Middle frontal gyrus (tissue), 1 donor: ENCODE data around the gene RBBP8.

Experiments
- DNase-seq: peaks from one replicate; pipeline ENCODE4 v3.0.0-alpha.2; 2015; ENCODE audit warnings: low spot score; ENCODE audit errors: extremely low spot score

RBBP8 gene

DNA sequence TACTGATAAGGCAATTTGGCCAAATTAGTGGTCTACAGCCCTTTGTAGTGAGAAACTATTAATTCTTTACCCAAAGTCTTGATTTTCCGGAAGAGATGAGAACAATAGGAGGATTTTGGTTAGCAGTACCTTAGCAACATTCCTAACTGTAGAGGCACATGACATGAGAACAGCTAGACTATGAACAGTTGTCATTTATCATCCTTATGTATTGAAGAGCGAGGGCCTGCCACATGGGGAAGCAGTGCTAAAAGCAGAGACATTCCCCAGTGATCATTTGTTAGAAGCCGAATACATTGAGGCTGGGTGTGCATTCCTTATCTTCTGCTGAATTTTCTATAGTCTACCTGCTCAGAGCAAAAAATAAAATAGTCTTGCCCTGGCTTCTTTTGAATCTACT is 65.2 kb downstream of the RBBP8 start:
- DNase-seq, result no peak

GRCh38 chr18:22999212-22999611 is 66.1 kb downstream of the RBBP8 start:
- no peak for DNase-seq

DNA sequence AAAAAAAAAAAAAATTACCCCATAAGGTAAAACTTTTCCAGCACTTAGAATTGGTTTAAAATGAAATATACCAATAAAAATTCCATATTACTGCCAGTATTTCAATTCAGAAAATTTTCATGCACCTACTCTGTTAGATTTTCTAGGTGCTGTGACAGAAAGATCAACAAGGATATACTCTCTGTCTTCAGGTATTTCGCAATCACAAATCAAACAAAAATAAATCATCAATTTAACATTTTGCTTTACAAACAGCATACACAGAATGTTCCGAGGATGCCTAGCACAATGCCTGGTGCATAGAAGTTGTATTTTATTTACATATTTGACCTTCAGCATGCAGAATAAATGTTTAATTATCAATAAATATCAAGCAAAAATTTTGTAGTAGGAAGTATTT is 66.5 kb downstream of the RBBP8 start:
- no peak for DNase-seq

DNA sequence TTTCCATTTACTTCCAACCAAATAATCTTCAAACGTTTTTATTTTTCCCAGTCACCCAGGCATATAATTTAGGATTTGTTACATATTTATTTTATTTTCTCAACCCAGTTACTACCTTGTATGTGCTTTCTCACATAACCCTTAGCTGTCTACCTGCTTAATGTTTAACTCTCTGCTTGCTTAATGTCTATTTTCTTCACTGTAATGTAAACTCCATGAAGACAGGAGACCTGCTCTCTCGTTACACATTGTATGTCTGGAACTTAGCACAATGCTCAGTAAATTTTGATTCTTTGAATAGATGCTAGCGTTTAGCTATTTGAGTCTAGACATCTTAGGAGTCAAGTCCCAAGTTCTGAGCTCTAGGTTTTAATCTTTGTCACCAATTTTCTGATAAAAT is 70.2 kb downstream of the RBBP8 start:
- DNase-seq, result no peak

DNA sequence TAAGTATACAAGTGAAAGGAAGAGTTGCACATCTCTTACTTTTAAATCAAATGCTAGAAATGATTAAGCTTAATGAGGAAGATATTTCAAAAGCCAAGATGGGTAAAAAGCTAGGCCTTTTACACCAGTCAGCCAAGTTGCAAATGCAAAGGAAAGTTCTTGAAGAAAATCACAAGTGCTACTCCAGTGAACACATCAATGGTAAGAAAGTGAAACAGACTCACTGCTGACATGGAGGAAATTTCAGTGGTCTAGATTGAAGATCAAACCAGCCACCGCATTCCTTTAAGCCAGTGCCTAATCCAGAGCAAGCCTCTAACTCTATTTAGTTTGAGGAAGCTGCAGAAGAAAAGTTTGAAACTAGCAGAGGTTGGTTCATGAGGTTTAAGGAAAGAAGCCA is 79.1 kb downstream of the RBBP8 start:
- no peak for DNase-seq

- DNase-seq, result no peak
Measured at GRCh38 chr18:23020555-23021294, 87.6 kb downstream of the RBBP8 start.

- DNase-seq, result no peak
Measured at GRCh38 chr18:23021623-23022022, 88.5 kb downstream of the RBBP8 start.

- no peak for DNase-seq
Measured at GRCh38 chr18:23032030-23032582, 99.0 kb downstream of the RBBP8 start.

- no peak for DNase-seq
Measured at GRCh38 chr18:23033056-23033455, 99.9 kb downstream of the RBBP8 start.

DNA sequence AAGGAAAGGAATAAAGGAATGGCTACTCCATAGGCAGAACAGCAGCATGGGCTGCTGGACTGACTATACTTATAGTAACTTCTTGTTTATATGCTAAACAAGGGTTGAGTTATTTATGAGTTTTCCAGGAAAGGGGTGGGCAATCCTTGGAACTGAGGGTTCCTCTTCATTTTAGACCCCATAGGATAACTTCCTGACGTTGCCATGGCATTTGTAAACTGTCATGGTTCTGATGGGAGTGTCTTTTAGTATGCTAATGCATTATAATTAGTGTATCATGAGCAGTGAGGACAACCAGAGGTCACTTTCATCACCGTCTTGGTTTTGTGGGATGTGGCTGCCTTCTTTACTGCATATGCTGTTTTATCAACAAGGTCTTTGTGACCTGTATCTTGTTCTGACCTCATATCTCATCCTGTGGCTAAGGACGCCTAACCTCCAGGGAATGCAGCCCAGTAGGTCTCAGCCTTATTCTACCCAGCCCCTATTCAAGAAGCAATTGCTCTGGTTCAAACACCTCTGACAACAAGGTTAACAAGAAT is 103.6 kb downstream of the RBBP8 start:
- DNase-seq, result no peak

DNA sequence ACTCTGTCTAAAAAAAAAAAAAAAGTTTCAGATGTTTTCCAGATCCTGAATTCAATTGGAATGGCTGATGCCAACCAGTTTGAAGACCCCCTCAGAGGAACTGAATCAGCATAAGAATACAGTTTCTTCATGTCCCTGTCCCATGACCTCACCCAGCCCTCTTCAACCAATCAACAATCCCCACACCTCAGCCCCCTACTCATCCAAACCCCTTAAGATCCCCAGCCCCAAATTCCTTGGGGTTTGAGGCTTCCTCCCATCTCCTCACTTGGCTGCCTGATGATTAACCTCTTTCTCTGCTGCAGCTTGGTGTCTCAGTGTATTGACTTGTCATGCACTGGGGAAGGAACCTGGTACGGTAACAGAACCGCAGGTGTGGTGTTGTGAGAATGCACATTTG is 104.5 kb downstream of the RBBP8 start:
- no peak for DNase-seq

GRCh38 chr18:23038712-23039111 is 105.6 kb downstream of the RBBP8 start:
- no peak for DNase-seq

GRCh38 chr18:23042133-23042532 is 109.0 kb downstream of the RBBP8 start:
- DNase-seq, result no peak

DNA sequence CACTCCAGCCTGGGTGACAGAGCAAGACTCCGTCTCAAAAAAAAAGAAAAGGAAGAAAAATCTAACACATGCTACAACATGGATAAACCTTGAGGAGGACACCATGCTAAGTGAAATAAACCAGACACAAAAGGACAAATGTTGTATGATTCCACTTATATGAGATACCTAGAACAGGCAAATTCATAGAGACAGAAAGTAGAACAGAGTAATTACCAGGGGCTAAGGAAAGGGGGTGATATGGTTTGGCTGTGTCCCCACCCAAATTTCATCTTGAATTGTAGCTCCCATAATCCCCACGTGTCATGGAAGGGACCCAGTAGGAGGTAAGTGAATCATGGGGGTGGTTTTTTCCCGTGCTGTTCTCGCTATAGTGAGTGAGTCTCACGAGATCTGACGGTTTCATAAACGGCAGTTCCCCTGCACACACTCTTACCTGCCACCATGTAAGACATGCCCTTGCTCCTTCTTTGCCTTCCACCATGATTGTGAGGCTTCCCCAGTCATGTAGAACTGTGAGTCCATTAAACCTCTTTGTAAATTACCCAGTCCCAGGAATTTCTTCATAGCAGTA is 110.8 kb downstream of the RBBP8 start:
- no peak for DNase-seq

- no peak for DNase-seq
Measured at GRCh38 chr18:23049698-23050373, 116.7 kb downstream of the RBBP8 start.

GRCh38 chr18:23053776-23054457 is 120.8 kb downstream of the RBBP8 start:
- DNase-seq, result no peak

DNA sequence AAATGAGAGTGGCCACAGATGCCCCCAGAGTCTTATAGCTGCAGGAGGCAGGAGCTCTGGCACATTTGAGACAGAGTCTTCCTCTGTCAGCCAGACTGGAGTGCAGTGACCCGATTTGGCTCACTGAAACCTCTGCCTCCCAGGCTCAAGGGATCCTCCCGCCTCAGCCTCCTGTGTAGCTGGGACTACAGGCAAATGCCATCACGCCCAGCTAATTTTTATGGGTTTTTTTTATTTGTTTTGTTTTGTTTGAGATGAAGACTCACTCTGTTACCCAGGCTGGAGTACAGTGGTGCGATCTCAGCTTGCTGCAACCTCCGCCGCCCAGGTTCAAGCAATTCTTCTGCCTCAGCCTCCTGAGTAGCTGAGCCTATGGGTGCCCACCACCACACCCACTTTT is 121.4 kb downstream of the RBBP8 start:
- DNase-seq, result no peak

- no peak for DNase-seq
Measured at GRCh38 chr18:23056315-23056714, 123.2 kb downstream of the RBBP8 start.

DNA sequence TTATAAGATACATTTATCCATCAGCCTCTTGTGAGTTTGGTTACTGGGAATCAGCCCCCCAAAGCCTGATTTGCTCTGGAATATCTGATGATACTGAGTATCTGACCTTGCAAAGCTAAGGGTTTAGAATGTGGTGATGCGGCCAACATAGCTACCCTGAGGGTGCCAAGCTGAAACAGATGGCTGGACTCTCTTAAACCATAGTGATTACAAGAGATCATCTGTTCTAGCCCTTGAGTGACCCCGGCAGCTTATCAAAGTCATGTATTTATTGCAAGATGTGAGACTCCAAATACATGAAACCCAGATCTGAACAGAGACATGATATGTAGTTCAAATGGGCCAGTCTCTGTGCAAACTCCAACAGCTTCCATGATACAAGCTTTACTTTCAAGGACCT is 124.0 kb downstream of the RBBP8 start:
- DNase-seq, result no peak

DNA sequence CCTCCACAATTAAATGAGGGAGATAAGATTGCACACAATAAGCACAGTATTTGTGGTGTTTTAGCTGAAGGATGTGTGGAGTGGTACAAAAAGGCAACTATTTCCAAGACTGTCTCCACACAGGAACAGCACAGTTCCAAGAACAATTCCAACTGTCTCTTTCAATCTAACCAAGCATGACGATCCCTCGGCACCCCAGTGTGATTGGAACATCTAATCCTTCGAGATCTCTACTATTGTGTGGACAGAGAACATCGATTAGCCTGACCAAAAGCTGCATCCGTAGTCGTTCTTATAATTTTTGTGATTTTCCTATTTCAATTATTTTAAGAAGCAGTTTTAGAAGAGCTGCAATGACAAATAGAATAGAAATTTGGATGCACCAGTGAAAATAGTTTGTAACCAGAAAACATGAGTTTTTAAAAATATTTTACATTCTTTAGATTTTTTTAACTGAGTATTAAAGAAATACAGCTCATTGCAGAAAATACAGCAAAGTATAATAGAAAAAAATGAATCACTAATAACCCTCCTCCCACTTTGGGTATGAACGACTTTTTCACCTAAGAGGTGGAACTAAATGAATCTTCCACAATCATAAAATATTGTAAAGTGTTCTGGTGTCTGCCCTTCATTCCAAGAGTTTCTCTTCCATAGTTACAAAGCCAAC is 125.8 kb downstream of the RBBP8 start:
- no peak for DNase-seq
